ENCODE measurements around the gene SHB. TPM values are rescaled to one million over a fixed set of nuclear protein-coding genes. Genes with fewer than 3 reads are reported as not detected.

The SHB gene
- total and polyA plus RNA-seq, 2 of the 8 experiments (the other 6 are each of a cell fraction or from before 2014, with no cell fraction given): 4.1 to 12.6 TPM

GRCh38 chr9:38019731-38020130, 49.3 kb downstream of the SHB start:
- Histone ChIP-seq H2BK5ac (ENCODE audit: low read depth, low read length) (peak overlapping the region; percentile 17; the same call in 1 of the 2 replicates), H4K5ac (ENCODE audit: insufficient read length, low read depth, low read length) (no peak overlapping the region), H4K8ac (ENCODE audit: extremely low read depth, insufficient read depth, low read length) (no peak overlapping the region), H3K56ac (replicated peaks; ENCODE audit: insufficient read length, low read depth, low read length) (no peak overlapping the region), H3K4ac (replicated peaks; ENCODE audit: insufficient read length, low read depth, low read length) (no peak overlapping the region), H2AFZ (ENCODE audit: low read length) (no peak overlapping the region), H3K27ac (ENCODE audit: low read depth, low read length) (no peak overlapping the region), H3K9ac (replicated peaks in 1 of 4; ENCODE audit: extremely low read depth in 1 of 4, low read depth in 3 of 4, low read length in 3 of 4) (no peak overlapping the region), H3K23me2 (ENCODE audit: low read depth, low read length) (no peaks in the 10 kb centered on the region), H3K23ac (ENCODE audit: insufficient read length) (no peak overlapping the region), H3K14ac (ENCODE audit: insufficient read length) (no peak overlapping the region), H4K91ac (replicated peaks; ENCODE audit: insufficient read length, low read length) (no peak overlapping the region), H3K79me2 (ENCODE audit: control insufficient read depth in 1 of 2, insufficient read depth in 2 of 2, low read length in 2 of 2) (peaks cover 0 to 8% of the 10 kb centered on the region in 2 experiments; a peak in 1 of 4 replicates), H3K4me2 (ENCODE audit: insufficient read depth in 1 of 2, low read depth in 2 of 2, low read length in 2 of 2) (no peak overlapping the region), H3K9me3 (ENCODE audit: insufficient read depth in 2 of 2, low read depth in 1 of 2, low read length in 1 of 2) (no peaks in the 10 kb centered on the region), H3K79me1 (ENCODE audit: low read depth, low read length) (peaks cover 9% of the 10 kb centered on the region), H2BK120ac (replicated peaks; ENCODE audit: low read depth, low read length) (no peak overlapping the region), H3K27me3 (replicated peaks in 1 of 4; ENCODE audit: control insufficient read depth in 3 of 4, extremely low read depth in 1 of 4, insufficient read depth in 3 of 4, low read length in 3 of 4) (no peaks in the 10 kb centered on the region), H3K4me1 (replicated peaks in 1 of 4; ENCODE audit: control insufficient read depth in 3 of 4, insufficient read depth in 4 of 4, low read length in 3 of 4) (peaks cover 37 to 76% (median 52%) of the 10 kb centered on the region in 4 experiments), H3K4me3 (ENCODE audit: extremely low read depth in 1 of 4, insufficient read depth in 2 of 4, low read depth in 3 of 4, low read length in 4 of 4) (no peak overlapping the region), H2AK5ac (ENCODE audit: low read depth, low read length) (no peak overlapping the region), H4K20me1 (replicated peaks in 1 of 2; ENCODE audit: control insufficient read depth in 1 of 2, insufficient read depth in 2 of 2, low read length in 2 of 2) (no peaks in the 10 kb centered on the region), H2BK20ac (ENCODE audit: low read length) (peak overlapping the region; percentile 15; the same call in 1 of the 2 replicates), H3K36me3 (ENCODE audit: control insufficient read depth in 2 of 4, insufficient read depth in 4 of 4, low read length in 3 of 4) (no peaks in the 10 kb centered on the region), H2BK15ac (ENCODE audit: low read length) (no peak overlapping the region), H3K18ac (ENCODE audit: extremely low read depth, low read length) (no peak overlapping the region), H2BK12ac (ENCODE audit: low read depth, low read length) (no peak overlapping the region)
- FAIRE-seq (no peak), DNase-seq (ENCODE audit: low read depth in 1 of 2, low spot score in 2 of 2) (no peak)
- ChIA-PET CTCF (ENCODE audit: partially characterized antibody) (interaction anchor here (1.0 to 6.9 kb wide), 6 partner anchors 11 to 67 kb away, joined by 3 to 59 read pairs (median 4); no protein-coding TSS in a partner anchor), POLR2A (ENCODE audit: partially characterized antibody) (interaction anchor here (1.2 to 1.7 kb wide), 3 partner anchors 14 to 43 kb away, joined by 3 to 5 read pairs (median 4); no protein-coding TSS in a partner anchor)
- TF ChIP-seq ZNF274 (IDR thresholded peaks at IDR 0.05; ENCODE audit: borderline replicate concordance, extremely low read depth, low read length) (no peak), RBBP5 (IDR thresholded peaks at IDR 0.05; ENCODE audit: borderline replicate concordance, low read depth, low read length) (no peak), MAX (IDR thresholded peaks at IDR 0.05) (no peak)
- 92% methylated on average over 3 of the region's 3 CpGs; no CpG with 5 or more reads in 1 of the 2 experiments for WGBS, 2 experiments (ENCODE audit: extremely low coverage in 1 of 2, insufficient coverage in 1 of 2, insufficient read length in 1 of 2, insufficient replicate concordance in 2 of 2, low coverage in 1 of 2, low lambda C conversion rate in 2 of 2, missing lambda C conversion rate in 1 of 2)
